GM19463 (cell line): Measurements from ENCODE around the gene CAT.
A peak's percentile ranks its signal among the peaks of the same experiment; 100 is the strongest.

Experiments
- ATAC-seq: cut with Tn5 transposase; IDR thresholded peaks from one replicate; pipeline ENCODE4 v1.9.1; 2021; ENCODE audit warnings: mild to moderate bottlenecking, moderate library complexity; ENCODE audit not compliant: unreplicated experiment

CAT gene

DNA sequence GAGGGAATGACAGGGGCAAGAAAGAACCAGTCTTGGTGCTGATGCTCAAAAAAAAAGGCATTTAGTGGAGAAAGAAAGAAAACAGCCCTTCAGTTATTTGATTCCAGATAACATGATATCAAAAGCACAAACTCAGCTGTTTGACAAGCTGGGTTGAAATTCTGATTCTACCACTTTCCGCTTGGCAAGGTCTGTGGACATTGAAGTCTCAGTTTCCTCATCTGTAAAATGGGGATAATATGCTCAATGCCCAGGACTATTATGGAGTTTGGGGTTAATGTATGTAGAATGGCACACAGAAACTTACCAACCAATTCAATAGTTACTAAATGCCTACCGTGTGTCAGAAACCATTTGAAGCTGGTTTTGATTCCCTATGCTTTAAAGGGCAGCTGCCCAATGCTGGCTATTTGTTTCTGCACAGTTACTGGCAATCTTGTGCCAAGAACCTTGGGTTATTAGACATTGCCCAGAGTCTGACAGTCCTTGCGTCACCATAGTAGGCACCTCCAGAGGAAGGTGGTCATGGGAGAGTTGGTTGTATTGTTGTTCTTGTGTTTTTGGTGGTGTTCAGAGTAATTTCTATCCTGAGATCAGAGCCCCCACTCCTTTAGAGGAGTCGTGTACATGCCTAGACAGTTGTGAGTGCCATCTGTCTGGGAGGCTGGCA, 55.3 kb downstream of the CAT start:
- ATAC-seq = no peak

- no peak for ATAC-seq
Observed at GRCh38 chr11:34495239-34495723, 56.5 kb downstream of the CAT start.

DNA sequence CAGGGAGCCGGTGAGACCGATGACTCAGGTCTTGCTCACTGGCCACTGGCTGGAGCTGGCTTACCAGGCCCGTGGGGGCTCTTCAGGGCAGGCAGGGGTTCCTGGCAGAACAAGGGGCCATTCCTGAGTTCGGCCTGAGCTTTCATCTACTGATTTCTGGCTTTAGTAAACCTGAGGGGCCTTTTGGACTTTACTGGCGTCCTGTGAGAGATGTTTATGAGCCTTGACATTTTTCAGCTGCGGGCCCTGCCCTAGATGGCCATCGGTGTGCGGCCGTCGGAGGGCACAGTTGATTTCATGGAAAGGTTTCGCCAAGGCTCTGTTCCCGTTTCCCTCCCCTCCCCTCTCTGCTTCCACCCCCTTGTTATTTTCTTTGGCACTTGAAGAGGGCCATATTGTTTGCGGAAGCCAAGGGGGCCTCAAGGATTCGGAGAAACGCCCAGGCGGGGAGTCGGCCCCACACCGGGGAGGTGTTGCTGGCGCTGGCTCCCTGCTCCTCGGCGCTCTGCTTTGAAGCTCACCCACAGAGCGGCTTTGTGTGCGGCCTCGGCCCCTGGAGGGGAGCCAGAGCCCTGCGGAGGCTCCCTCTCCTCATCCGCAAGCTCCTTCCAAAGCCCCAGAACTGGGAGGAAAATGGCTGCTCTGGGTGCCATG, 57.1 kb downstream of the CAT start:
- ATAC-seq = no peak

DNA sequence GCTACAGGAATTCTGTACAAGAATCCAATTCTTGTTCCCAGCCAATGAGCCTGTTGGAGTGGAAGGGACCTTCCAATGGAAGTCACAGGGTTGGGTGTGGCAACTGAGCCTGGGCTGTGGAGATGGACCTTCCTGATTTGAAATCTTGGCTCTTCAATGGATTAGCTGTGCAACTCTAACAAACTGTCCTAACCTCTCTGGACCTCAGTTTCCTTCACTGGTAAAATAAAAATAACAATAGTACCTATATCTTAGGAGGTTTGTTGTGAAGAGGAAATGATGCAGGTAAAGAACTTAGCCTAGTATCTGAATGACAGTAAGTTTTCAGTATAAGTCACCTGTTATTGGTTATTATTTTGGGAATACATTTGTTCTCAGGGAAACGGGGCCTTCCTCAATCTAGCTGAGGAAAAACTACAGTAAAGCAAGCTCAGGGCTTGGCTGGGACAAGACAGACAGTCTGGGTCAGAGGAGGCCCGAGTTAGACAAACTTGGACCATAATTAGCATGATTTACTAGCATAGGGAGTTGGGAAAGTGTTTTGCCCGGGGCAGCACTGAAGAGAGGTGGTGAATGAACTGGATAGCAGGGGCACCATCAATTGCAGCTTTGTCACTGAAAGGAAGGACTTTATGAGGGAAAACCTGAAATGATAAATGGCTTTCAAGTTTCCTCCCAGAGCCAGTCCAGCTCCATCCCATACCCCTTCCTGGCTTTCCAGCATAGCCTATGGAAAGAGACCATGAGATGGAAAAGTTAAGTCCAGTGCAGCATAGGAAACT, 61.2 kb downstream of the CAT start:
- no peak for ATAC-seq

DNA sequence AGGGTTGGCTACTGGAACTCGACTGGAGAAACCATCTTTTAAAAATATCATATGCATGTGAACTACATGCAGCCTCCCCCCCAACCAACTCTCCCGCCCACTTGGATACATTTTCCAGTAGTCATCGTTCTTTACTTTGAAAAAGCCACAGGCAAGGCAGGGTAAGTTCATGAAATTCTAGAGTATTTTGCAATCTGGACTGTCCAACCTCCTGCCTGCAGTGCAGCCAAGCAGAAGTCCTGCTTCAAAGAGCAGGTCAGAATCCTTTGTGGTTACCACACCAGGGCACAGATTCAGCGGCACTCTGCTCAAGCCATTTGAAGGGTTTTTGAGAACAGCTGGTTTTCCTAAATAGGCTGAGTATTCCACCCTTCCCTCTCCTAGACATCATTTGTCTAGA, 62.8 kb downstream of the CAT start:
- no peak for ATAC-seq

- ATAC-seq = no peak
Observed at GRCh38 chr11:34501949-34502348, 63.2 kb downstream of the CAT start.

- ATAC-seq = no peak
Observed at GRCh38 chr11:34502949-34503348, 64.2 kb downstream of the CAT start.

GRCh38 chr11:34505874-34506273, 67.1 kb downstream of the CAT start:
- no peak for ATAC-seq

- no peak for ATAC-seq
Observed at GRCh38 chr11:34507156-34507555, 68.4 kb downstream of the CAT start.

- ATAC-seq = no peak
Observed at GRCh38 chr11:34507610-34508009, 68.9 kb downstream of the CAT start.

DNA sequence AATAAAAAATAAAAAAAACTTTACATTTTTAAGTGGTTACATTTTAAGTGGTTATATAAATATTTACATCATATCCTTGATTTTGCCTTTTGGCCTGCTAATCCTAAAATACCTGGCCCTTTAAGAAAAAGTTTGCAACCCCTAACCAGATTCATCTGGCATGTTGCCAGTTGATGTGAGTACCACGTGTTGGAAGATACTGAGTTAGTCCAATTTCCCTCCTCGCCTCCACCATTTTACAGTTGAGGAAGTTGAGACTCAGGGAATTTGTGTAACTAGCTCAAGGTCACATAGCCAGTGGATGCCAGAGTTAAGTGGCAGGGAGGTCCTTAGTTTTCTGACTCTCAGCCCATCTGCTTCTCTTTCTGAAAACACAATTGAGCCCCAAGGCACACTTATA, 69.8 kb downstream of the CAT start:
- no peak for ATAC-seq

DNA sequence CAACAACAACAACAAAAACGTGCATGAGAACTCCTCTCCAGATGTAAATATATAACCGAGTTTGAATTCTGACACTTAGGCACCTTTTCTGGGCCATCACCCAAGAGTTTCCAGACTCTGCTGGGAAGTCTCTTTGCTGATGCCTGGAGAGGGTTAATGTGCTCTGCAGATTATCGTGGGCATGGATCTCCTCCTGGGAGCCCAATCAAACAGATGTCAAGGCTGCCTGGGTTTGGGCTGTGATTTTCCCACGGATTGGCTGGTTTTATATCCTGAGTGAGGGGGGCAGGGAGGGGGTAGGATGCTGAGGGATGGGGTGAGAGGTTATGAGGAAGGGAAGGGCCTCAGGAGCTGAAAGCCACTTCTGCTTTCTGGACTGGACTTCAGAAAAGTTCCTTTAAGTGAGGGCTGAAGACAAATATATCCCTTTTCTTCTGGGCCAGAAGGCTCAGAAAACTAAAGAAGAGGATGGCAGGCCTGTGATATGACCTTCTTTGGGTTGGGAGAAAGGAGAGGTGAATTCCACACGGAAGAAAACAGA, 70.7 kb downstream of the CAT start:
- no peak for ATAC-seq

- no peak for ATAC-seq
Observed at GRCh38 chr11:34510218-34510617, 71.5 kb downstream of the CAT start.

DNA sequence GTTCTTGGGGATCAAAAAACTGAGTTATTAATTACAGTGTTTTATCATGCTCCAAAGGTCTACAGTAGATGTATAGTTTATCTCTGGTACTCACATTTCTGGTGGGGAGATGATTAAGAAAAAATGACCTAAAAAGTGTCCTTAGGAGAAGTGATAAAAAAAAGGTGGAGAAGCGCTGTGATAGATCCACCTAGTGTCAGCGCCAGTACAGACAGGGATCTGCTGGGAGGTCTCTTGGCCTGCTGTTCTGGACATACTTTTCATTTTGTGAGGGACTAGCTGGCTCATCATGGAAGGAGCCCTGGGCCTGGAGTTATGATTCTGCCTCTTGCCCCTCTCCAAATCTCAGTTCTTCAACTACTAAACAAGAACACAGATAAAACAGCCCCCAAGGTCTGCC, 71.9 kb downstream of the CAT start:
- ATAC-seq = no peak

GRCh38 chr11:34512840-34513681, 74.3 kb downstream of the CAT start:
- ATAC-seq = peak; percentile 95

DNA sequence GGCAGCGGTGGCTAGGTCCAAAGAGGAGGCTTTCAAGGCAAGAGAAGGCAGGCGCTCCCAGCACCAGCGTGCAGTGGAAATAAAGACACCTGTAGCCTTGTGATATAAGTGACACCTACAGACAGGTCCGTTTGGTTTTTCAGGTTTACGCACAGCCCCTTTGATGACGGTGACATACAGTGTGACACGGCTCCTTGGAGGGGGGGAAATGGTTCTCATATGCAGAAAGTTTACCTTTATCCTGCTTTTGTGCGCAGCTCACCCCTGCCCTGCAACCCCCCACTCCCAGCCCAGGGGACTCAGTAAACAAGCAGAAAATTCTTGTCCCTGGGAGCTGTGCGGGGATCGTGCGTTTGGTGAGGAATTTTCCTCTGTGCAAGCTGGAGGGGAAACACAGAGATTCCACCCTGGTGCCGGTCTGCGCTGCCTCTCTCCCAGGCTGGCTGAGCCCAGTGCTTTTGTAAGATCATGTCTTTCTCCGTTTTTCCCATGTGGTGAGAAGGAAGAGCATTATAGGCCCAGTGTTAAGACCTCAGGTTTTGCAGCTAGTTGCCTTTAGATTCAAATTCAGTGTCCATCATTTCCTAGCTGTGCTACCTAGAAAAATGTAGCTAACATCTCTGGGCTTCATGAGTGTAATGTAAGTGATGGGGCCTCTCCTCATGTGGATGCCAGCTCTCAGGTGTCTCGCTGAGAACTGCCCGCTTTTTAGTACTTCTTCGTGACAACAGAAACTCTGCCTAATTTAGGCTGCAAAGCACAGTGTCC, 75.1 kb downstream of the CAT start, which contains the start of gene ELF5:
ELF5 (minus strand) TSS at position 113 of the 768 bp plus-strand sequence. CDS start 8,045 bp downstream, outside the sequence.
- no peak for ATAC-seq

GRCh38 chr11:34514597-34514996, 75.9 kb downstream of the CAT start:
- ATAC-seq = no peak

DNA sequence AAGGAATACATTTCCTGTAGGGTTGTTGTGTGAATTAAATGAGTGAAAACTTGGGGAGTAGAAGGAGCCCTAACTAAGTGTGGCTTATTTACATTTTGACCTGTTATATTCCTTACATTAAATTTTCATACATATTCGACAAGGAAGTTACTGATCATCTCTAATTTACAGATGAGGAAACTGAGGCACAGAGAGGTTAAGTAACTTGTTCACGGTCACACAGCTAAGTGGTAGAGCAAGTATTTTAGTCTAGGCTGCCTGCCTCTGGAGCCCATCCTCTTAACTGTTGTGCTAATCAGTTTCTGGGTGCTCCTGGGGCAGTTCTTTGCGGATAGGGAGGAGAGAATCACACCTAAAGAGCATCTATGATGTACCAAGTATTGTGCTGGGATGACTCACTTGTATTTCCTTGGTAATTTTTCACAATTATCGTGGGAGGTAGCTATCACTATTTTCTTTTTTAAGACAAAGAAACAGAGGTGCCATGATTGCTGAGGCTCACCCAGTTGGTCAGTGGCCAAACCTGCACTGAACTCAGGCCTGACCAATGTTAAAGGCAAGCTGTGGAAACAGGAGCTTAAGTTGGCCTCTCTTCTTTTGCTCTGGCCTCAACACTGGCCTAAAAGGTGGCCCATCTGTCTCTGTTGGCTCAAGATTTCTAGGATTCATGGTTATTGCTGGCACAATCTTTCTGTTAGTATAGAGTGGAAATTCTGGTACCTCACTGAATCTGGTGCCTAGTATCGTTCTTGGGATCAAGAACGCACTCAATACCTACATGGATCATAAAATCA, 77.7 kb downstream of the CAT start:
- no peak for ATAC-seq
